ENCODE measurements around the gene GNLY. TPM values are rescaled to one million over a fixed set of nuclear protein-coding genes. Genes with fewer than 3 reads are reported as not detected.
A peak's percentile ranks its signal among the peaks of the same experiment; 100 is the strongest.

GNLY gene
- total RNA-seq, 1 donor from 2014 or later = 0.65 TPM

DNA sequence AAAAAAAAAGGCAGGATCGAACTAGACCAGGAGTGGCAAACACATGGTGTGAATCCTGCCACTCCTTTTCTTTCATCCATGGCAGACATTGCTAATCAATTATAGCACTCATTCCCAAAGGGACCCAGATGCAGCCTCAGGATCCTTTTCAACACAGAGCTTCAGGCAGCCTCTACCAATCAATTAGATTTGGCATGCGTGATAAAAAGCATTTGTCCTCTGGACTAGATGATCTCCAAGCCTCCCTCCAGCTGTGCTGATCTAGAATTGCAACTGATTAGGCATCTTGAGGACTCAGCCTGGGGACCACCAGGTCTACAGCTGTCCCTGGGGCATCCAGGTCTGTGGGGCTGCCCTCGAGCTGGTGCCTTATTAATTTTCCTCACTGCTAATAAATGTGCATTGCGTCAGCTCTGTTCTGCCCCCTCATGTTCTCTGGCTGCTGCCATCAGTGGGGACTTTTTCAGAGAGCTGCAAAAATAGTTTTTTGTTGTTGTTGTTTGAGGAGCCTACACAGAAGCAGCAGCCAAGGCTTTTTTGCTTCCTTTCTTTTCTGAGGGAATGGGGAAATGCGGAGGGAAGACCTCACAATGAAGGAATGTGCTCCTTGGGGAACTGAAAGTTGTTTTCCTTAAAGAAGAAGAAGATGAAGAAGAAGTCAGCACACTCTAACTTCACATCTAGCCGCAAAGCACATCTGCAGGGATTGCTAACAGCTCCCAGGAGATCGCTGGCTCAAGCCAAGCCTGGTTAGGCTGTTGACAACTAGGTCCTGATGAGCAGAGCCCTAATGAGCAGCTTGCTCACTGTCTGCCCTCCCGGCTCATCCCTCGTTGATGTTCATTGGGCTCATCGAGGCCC, 50.8 kb downstream of the GNLY start:
- no peak for TF ChIP-seq EZH2 (IDR thresholded peaks at IDR 0.05)
- TF ChIP-seq CTCF (IDR thresholded peaks at IDR 0.05) = no peak
- no peak for TF ChIP-seq EZH2phosphoT487 (IDR thresholded peaks at IDR 0.05)
- H4K20me1 ChIP-seq (ENCODE audit: low read depth) = no peaks in the 10 kb centered on the region
- no peak overlapping the region for H2AFZ ChIP-seq (replicated peaks)
- H3K4me2 ChIP-seq = no peak overlapping the region
- peaks cover under 1% of the 10 kb centered on the region for H3K9me3 Mint-ChIP-seq
- no peak overlapping the region for H3K9ac ChIP-seq
- H3K9me3 ChIP-seq (ENCODE audit: low read depth) = no peaks in the 10 kb centered on the region
- no peaks in the 10 kb centered on the region for H3F3A ChIP-seq (ENCODE audit: low read depth)
- no peaks in the 10 kb centered on the region for H3K36me3 Mint-ChIP-seq
- peaks cover 62% of the 10 kb centered on the region for H3K4me1 Mint-ChIP-seq
- H3K4me1 ChIP-seq = peaks cover 30% of the 10 kb centered on the region
- H3K36me3 ChIP-seq = no peaks in the 10 kb centered on the region
- H3K4me3 Mint-ChIP-seq = no peak overlapping the region
- no peak overlapping the region for H3K4me3 ChIP-seq
- peak overlapping the region; percentile 27 for H3K27ac Mint-ChIP-seq
- no peak overlapping the region for H3K27ac ChIP-seq
- no peaks in the 10 kb centered on the region for H3K79me2 ChIP-seq (ENCODE audit: low read depth)
- peak; percentile 20 for DNase-seq (ENCODE audit: low spot score)
- peaks cover 52% of the 10 kb centered on the region for H3K27me3 ChIP-seq
- peaks cover 15% of the 10 kb centered on the region for H3K27me3 Mint-ChIP-seq (ENCODE audit: insufficient read depth, low read depth)

GRCh38 chr2:85745619-85746018, 51.5 kb downstream of the GNLY start:
- peaks cover 19% of the 10 kb centered on the region for H3K27me3 Mint-ChIP-seq (ENCODE audit: insufficient read depth, low read depth)
- peaks cover 68% of the 10 kb centered on the region for H3K4me1 Mint-ChIP-seq
- Histone ChIP-seq H3K27me3 (peaks cover 59% of the 10 kb centered on the region), H3K9me3 (ENCODE audit: low read depth) (no peaks in the 10 kb centered on the region), H3K4me2 (no peak overlapping the region), H3K79me2 (ENCODE audit: low read depth) (no peaks in the 10 kb centered on the region), H3K9ac (no peak overlapping the region), H2AFZ (replicated peaks) (no peak overlapping the region), H4K20me1 (ENCODE audit: low read depth) (no peaks in the 10 kb centered on the region), H3K36me3 (no peaks in the 10 kb centered on the region), H3F3A (ENCODE audit: low read depth) (no peaks in the 10 kb centered on the region), H3K27ac (no peak overlapping the region), H3K4me1 (peaks cover 30% of the 10 kb centered on the region), H3K4me3 (no peak overlapping the region)
- H3K27ac Mint-ChIP-seq = peak overlapping the region; percentile 27
- H3K36me3 Mint-ChIP-seq = no peaks in the 10 kb centered on the region
- TF ChIP-seq EZH2phosphoT487 (IDR thresholded peaks at IDR 0.05) = no peak
- no peak for TF ChIP-seq CTCF (IDR thresholded peaks at IDR 0.05)
- TF ChIP-seq EZH2 (IDR thresholded peaks at IDR 0.05) = no peak
- H3K9me3 Mint-ChIP-seq = peaks cover 3% of the 10 kb centered on the region
- H3K4me3 Mint-ChIP-seq = no peak overlapping the region
- no peak for DNase-seq (ENCODE audit: low spot score)

- H3K4me1 Mint-ChIP-seq = peaks cover 67% of the 10 kb centered on the region
- H3K4me1 ChIP-seq = peaks cover 28% of the 10 kb centered on the region
- no peaks in the 10 kb centered on the region for H3K79me2 ChIP-seq (ENCODE audit: low read depth)
- DNase-seq (ENCODE audit: low spot score) = no peak
- H3K36me3 Mint-ChIP-seq = no peaks in the 10 kb centered on the region
- H3K9ac ChIP-seq = no peak overlapping the region
- H3K4me3 Mint-ChIP-seq = no peak overlapping the region
- TF ChIP-seq EZH2 (IDR thresholded peaks at IDR 0.05) (no peak), CTCF (IDR thresholded peaks at IDR 0.05) (no peak), EZH2phosphoT487 (IDR thresholded peaks at IDR 0.05) (no peak)
- H3K9me3 Mint-ChIP-seq = peaks cover 3% of the 10 kb centered on the region
- H3K27ac Mint-ChIP-seq = no peak overlapping the region
- H3F3A ChIP-seq (ENCODE audit: low read depth) = no peaks in the 10 kb centered on the region
- H4K20me1 ChIP-seq (ENCODE audit: low read depth) = no peaks in the 10 kb centered on the region
- no peak overlapping the region for H2AFZ ChIP-seq (replicated peaks)
- peaks cover 67% of the 10 kb centered on the region for H3K27me3 ChIP-seq
- no peak overlapping the region for H3K4me2 ChIP-seq
- no peaks in the 10 kb centered on the region for H3K36me3 ChIP-seq
- no peak overlapping the region for H3K4me3 ChIP-seq
- H3K27ac ChIP-seq = no peak overlapping the region
- peaks cover 23% of the 10 kb centered on the region for H3K27me3 Mint-ChIP-seq (ENCODE audit: insufficient read depth, low read depth)
- H3K9me3 ChIP-seq (ENCODE audit: low read depth) = no peaks in the 10 kb centered on the region
These were observed 52.3 kb downstream of the GNLY start for GRCh38 chr2:85746321-85747004.
